Panc1 (cell line): ENCODE results near the gene KIF1A. TPM values are rescaled to one million over a fixed set of nuclear protein-coding genes. Genes with fewer than 3 reads are reported as not detected.

Source experiments
- ATAC-seq: fragments of 200-7000 bp; cut with Tn5 transposase; 2 replicates; pipeline ENCODE4 v1.9.1; 2020; ENCODE audit warnings: mild to moderate bottlenecking, moderate library complexity
- BruUV-seq: library from RNA; stranded (reverse); fragments of 400-500 nt; replicated peaks from 2 replicates; lab custom pipeline; 2021; lab: Mats Ljungman, UMichigan
- CTCF ChIA-PET: fragments of 300-600 bp; sonication (Branson Sonifier 250); formaldehyde crosslinking; loops from one replicate; lab custom pipeline; 2022; ENCODE audit warnings: antibody characterized with exemption; lab: Charles Lee
- POLR2A ChIA-PET: fragments of 300-600 bp; sonication (Branson Sonifier 250); formaldehyde crosslinking; loops from one replicate; lab custom pipeline; 2022; ENCODE audit warnings: antibody characterized with exemption; lab: Charles Lee
- DNase-seq: peaks from one replicate; pipeline ENCODE4 v3.0.0-alpha.2; 2010; ENCODE audit warnings: low read depth, low spot score
- H3K27ac ChIP-seq: 2 replicates; pipeline ENCODE4 v1.5.1; 2011; ENCODE audit warnings: mild to moderate bottlenecking, low read length, inconsistent platforms
- H3K27me3 ChIP-seq: fragments of 200-500 bp; sonication (Bioruptor generic); 2 replicates; pipeline ENCODE4 v1.6.0; 2014; ENCODE audit warnings: low read length, inconsistent platforms; ENCODE audit not compliant: control insufficient read depth, insufficient read depth
- H3K36me3 ChIP-seq: fragments of 200-500 bp; sonication (Bioruptor generic); 2 replicates; pipeline ENCODE4 v1.5.1; 2014; ENCODE audit warnings: inconsistent platforms, mild to moderate bottlenecking, low read length, moderate library complexity; ENCODE audit not compliant: control insufficient read depth, insufficient read depth
- H3K4me1 ChIP-seq: 2 replicates; pipeline ENCODE4 v1.5.1; 2011; ENCODE audit warnings: inconsistent platforms, mild to moderate bottlenecking, low read length, moderate library complexity; ENCODE audit not compliant: control insufficient read depth, insufficient read depth
- H3K4me3 ChIP-seq, 2 experiments: 2 replicates each; pipeline ENCODE4 v1.5.1; 2011 to 2012; ENCODE audit warnings: low read depth in 2 of 2, low read length in 2 of 2, mild to moderate bottlenecking in 2 of 2, inconsistent platforms in 1 of 2, moderate library complexity in 1 of 2
- H3K9me3 ChIP-seq: fragments of 200-500 bp; sonication (Bioruptor generic); 2 replicates; pipeline ENCODE4 v1.5.1; 2014; ENCODE audit warnings: low read depth, mild to moderate bottlenecking, inconsistent platforms, low read length, moderate library complexity; ENCODE audit not compliant: control insufficient read depth, insufficient read depth
- CTCF ChIP-seq: fragments of 450-650 bp; IDR thresholded peaks from 2 replicates; pipeline ENCODE4 v1.5.1; 2017; ENCODE audit warnings: mild to moderate bottlenecking
- POLR2AphosphoS5 ChIP-seq: IDR thresholded peaks from 2 replicates; pipeline ENCODE4 v1.6.1; 2012; ENCODE audit warnings: mild to moderate bottlenecking, low read depth, low read length, moderate library complexity
- REST ChIP-seq, 2 experiments: IDR thresholded peaks; 2 replicates each; pipeline ENCODE4 v1.6.1; 2011 to 2012; ENCODE audit warnings: low read depth in 2 of 2, control low read depth in 1 of 2, low read length in 1 of 2, mild to moderate bottlenecking in 1 of 2, moderate library complexity in 1 of 2; ENCODE audit not compliant: insufficient read depth in 1 of 2
- SIN3A ChIP-seq: IDR thresholded peaks from 2 replicates; pipeline ENCODE4 v1.6.1; 2012; ENCODE audit warnings: low read depth, mild to moderate bottlenecking, low read length, moderate library complexity, borderline replicate concordance; ENCODE audit not compliant: insufficient read depth
- TCF7L2 ChIP-seq: IDR thresholded peaks from 2 replicates; pipeline ENCODE4 v1.6.1; 2011; ENCODE audit warnings: mild to moderate bottlenecking, low read depth, low read length, inconsistent platforms
- in situ Hi-C: cut with HindIII; loops from 2 replicates; pipeline ENCODE4 v1.10.0; 2016; ENCODE audit warnings: low sequenced_read_pairs, low pct_unique_long_range_greater_than_20kb
- intact Hi-C: fragments of 100-400 bp; cut with micrococcal nuclease; formaldehyde crosslinking; loops from one replicate; pipeline ENCODE4 v1.10.0; 2022; ENCODE audit not compliant: unreplicated experiment
- total RNA-seq: library from RNA; stranded (reverse); gene quantifications from one replicate; pipeline ENCODE4 v1.2.1, GENCODE V29; 2021; ENCODE audit not compliant: unreplicated experiment

Gene KIF1A
- total RNA-seq, 1 experiment from 2014 or later: 132 TPM

- CTCF ChIA-PET: no interaction called here
- Histone ChIP-seq H3K36me3 (no peaks in the 10 kb centered on the region), H3K4me1 (no peaks in the 10 kb centered on the region), H3K27ac (no peak overlapping the region), H3K4me3 (no peak overlapping the region), H3K9me3 (no peaks in the 10 kb centered on the region), H3K27me3 (no peaks in the 10 kb centered on the region)
- no TSS peak for BruUV-seq
- intact Hi-C loops: no loop called here
- ATAC-seq (no peak), DNase-seq (no peak)
- POLR2A ChIA-PET: no interaction called here
- no peak for TF ChIP-seq REST (IDR thresholded peaks at IDR 0.05; ENCODE audit: insufficient read depth in 1 of 2, low read depth in 2 of 2, low read length in 1 of 2)
- no peak for TF ChIP-seq CTCF
- TF ChIP-seq SIN3A: no peak
- TF ChIP-seq POLR2AphosphoS5: no peak
- TF ChIP-seq TCF7L2: no peak
- in situ Hi-C loops: no loop called here
Measured at GRCh38 chr2:240707043-240707756, 112.8 kb downstream of the KIF1A start.

GRCh38 chr2:240705204-240705791 lies 114.7 kb downstream of the KIF1A start:
- H3K27me3 ChIP-seq: no peaks in the 10 kb centered on the region
- intact Hi-C loops: no loop called here

More at GRCh38 chr2:240705204-240705791, 114.7 kb downstream of the KIF1A start:
- no peaks in the 10 kb centered on the region for H3K36me3 ChIP-seq
- BruUV-seq: no TSS peak
- TF ChIP-seq CTCF (no peak), REST (IDR thresholded peaks at IDR 0.05; ENCODE audit: insufficient read depth in 1 of 2, low read depth in 2 of 2, low read length in 1 of 2) (no peak), TCF7L2 (no peak), SIN3A (no peak), POLR2AphosphoS5 (no peak)
- in situ Hi-C loops: no loop called here
- CTCF ChIA-PET: no interaction called here
- no peak overlapping the region for H3K4me3 ChIP-seq
- H3K27ac ChIP-seq: no peak overlapping the region
- no peaks in the 10 kb centered on the region for H3K4me1 ChIP-seq
- H3K9me3 ChIP-seq: no peaks in the 10 kb centered on the region
- POLR2A ChIA-PET: no interaction called here
- ATAC-seq (no peak), DNase-seq (no peak)
